Measurements from ENCODE around the gene CA9. TPM values are rescaled to one million over a fixed set of nuclear protein-coding genes. Genes with fewer than 3 reads are reported as not detected.

Gene CA9
- total and polyA plus RNA-seq, 8 donors, result 0.26 to 1.8 (median 1.3) TPM; not detected in 1

GRCh38 chr9:35689542-35690293, 16.0 kb downstream of the CA9 start, which contains the start of gene TPM2:
TSS of gene TPM2 (minus strand) at chr9:35689925. CDS start at chr9:35689817, 108 bp downstream.
- no peak for TF ChIP-seq CTCF (IDR thresholded peaks at IDR 0.05)
- peak; percentile 55 for ATAC-seq
- peaks cover 0 to 9% of the 10 kb centered on the region in 2 donors for H3K36me3 ChIP-seq
- peak within 1 kb of the TSS; percentile 75 to 87 for H3K27ac ChIP-seq
- intact Hi-C loops (cut with DNase I), result no loop called here
- peaks cover 0 to 9% of the 10 kb centered on the region in 2 donors for H3K27me3 ChIP-seq
- DNase-seq, result peak in 3 of 4 donors; percentile 70 to 89 (median 71)
- no peaks in the 10 kb centered on the region for H3K9me3 ChIP-seq
- H3K4me3 ChIP-seq, result peak within 1 kb of the TSS; percentile 68
- H3K4me1 ChIP-seq, result peaks cover 0 to 19% of the 10 kb centered on the region in 2 donors

- intact Hi-C loops (cut with DNase I), result no loop called here
- Histone ChIP-seq H3K27ac (peak overlapping the region; percentile 75 to 87), H3K36me3 (peaks cover 0 to 4% of the 10 kb centered on the region in 2 donors), H3K27me3 (peaks cover 0 to 9% of the 10 kb centered on the region in 2 donors), H3K9me3 (no peaks in the 10 kb centered on the region), H3K4me1 (peaks cover 4 to 19% of the 10 kb centered on the region in 2 donors), H3K4me3 (peak overlapping the region; percentile 68)
- no peak for ATAC-seq
- TF ChIP-seq CTCF (IDR thresholded peaks at IDR 0.05), result no peak
- DNase-seq, result no peak
Measured at GRCh38 chr9:35690294-35690613, 16.5 kb downstream of the CA9 start.

- peak overlapping the region; percentile 68 for H3K4me3 ChIP-seq
- peak; percentile 78 to 88 (median 80) for DNase-seq
- H3K27ac ChIP-seq, result peak overlapping the region; percentile 75 to 87
- H3K9me3 ChIP-seq, result no peaks in the 10 kb centered on the region
- peaks cover 0 to 9% of the 10 kb centered on the region in 2 donors for H3K27me3 ChIP-seq
- peak; percentile 76 for ATAC-seq
- intact Hi-C loops (cut with DNase I), result no loop called here
- peaks cover 4 to 19% of the 10 kb centered on the region in 2 donors for H3K4me1 ChIP-seq
- peaks cover 0 to 4% of the 10 kb centered on the region in 2 donors for H3K36me3 ChIP-seq
- no peak for TF ChIP-seq CTCF (IDR thresholded peaks at IDR 0.05)
Measured at GRCh38 chr9:35690614-35691333, 17.0 kb downstream of the CA9 start.

GRCh38 chr9:35691334-35691650, 17.6 kb downstream of the CA9 start:
- Histone ChIP-seq H3K9me3 (no peaks in the 10 kb centered on the region), H3K27me3 (peaks cover 0 to 9% of the 10 kb centered on the region in 2 donors), H3K36me3 (peaks cover 0 to 9% of the 10 kb centered on the region in 2 donors), H3K4me3 (peak overlapping the region; percentile 68), H3K27ac (peak overlapping the region; percentile 75 to 87), H3K4me1 (peaks cover 4 to 19% of the 10 kb centered on the region in 2 donors)
- DNase-seq (no peak), ATAC-seq (no peak)
- no peak for TF ChIP-seq CTCF (IDR thresholded peaks at IDR 0.05)
- intact Hi-C loops (cut with DNase I), result no loop called here

- Histone ChIP-seq H3K27me3 (peaks cover 0 to 9% of the 10 kb centered on the region in 2 donors), H3K4me3 (no peak overlapping the region), H3K9me3 (no peaks in the 10 kb centered on the region), H3K4me1 (peaks cover 4 to 19% of the 10 kb centered on the region in 2 donors), H3K36me3 (peaks cover 0 to 14% of the 10 kb centered on the region in 2 donors), H3K27ac (peak overlapping the region; percentile 75 to 87)
- no peak for TF ChIP-seq CTCF (IDR thresholded peaks at IDR 0.05)
- no peak for DNase-seq
- intact Hi-C loops (cut with DNase I), result no loop called here
- no peak for ATAC-seq
Measured at GRCh38 chr9:35691757-35692301, 18.1 kb downstream of the CA9 start.

Data from left lung (tissue), 10 donors.